Heart left ventricle (tissue), 13 donors: ENCODE measurements around the gene ELOVL2.

Experiments
- POLR2A ChIP-seq, 2 donors: fragments of 450-650 bp; IDR thresholded peaks; one replicate each; pipeline ENCODE4 v1.6.1; 2017; ENCODE audit warnings: antibody characterized with exemption in 2 of 2, mild to moderate bottlenecking in 2 of 2, moderate library complexity in 2 of 2
- TF ChIP-seq, protein P1 (sequence below), 12 donors: fragments of 200-600 bp; sonication (generic) in 4 of 12; IDR thresholded peaks; one replicate each; pipeline versions ENCODE4 v1.5.0 to v1.8.0; 2018 to 2022; ENCODE audit warnings: antibody characterized with exemption in 12 of 12, mild to moderate bottlenecking in 5 of 12
- donor health status: ischemic (EF 13 %, LVEDD 7.1; RV severe dilation, severe dysfunction).
- donor health status: DM: no; HTN: yes; CAD: no.
- donor health status: DM: no; HTN: no; CAD: no.
- donor health status: ischemic (EF 25% LVEDD 6.9; RV normal size, moderate dysfunction).
- donor health status: ischemic (EF 25% LVEDD 5.7; RV mildly dilated, moderate dysfunction).
- donor health status: ischemic (EF 35%, LVEDD 5.7; RV mildly dilated, moderate dysfunction).
- donor health status: nonischemic (EF 11% LVEDD 7.7; RV severe dilation, severe dysfunction).
- donor health status: DM: yes; HTN: yes; CAD: no.
- donor health status: PGD.
- donor health status: ischemic (EF 29% LVEDD 5.4; RV normal size, mild dysfunction).
- donor health status: nonischemic (EF 23%, LVEDD 6.1; RV moderate dilation, normal function).

DNA sequence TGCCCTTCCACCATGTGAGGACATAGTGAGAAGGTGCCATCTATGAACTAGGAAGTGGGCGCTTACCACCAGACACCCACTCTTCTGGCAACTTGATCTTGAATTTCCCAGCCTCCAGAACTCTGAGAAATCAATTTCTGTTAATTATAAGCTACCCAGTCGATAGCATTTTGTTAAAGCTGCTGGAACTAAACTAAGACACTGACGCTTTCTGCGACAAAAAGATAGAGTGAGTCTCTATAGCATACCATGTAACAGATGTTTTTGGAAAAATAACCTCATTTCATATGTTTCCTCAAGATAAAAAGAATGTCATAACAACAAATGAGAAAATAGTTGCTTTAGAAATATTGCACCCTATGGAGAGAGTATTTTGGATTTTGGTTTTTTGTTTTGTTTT, 34.2 kb upstream of the ELOVL2 start:
- TF ChIP-seq, protein P1, sequence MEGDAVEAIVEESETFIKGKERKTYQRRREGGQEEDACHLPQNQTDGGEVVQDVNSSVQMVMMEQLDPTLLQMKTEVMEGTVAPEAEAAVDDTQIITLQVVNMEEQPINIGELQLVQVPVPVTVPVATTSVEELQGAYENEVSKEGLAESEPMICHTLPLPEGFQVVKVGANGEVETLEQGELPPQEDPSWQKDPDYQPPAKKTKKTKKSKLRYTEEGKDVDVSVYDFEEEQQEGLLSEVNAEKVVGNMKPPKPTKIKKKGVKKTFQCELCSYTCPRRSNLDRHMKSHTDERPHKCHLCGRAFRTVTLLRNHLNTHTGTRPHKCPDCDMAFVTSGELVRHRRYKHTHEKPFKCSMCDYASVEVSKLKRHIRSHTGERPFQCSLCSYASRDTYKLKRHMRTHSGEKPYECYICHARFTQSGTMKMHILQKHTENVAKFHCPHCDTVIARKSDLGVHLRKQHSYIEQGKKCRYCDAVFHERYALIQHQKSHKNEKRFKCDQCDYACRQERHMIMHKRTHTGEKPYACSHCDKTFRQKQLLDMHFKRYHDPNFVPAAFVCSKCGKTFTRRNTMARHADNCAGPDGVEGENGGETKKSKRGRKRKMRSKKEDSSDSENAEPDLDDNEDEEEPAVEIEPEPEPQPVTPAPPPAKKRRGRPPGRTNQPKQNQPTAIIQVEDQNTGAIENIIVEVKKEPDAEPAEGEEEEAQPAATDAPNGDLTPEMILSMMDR (IDR thresholded peaks at IDR 0.05) = no peak
- no peak for TF ChIP-seq POLR2A (IDR thresholded peaks at IDR 0.05)
